Measurements from ENCODE around the gene CLTB.
"Not testable (repeated sequence)": the region's sequence is repeated elsewhere in the genome, so short reads cannot be mapped to it uniquely, and the experiment has no call there.

Gene CLTB, protein sequence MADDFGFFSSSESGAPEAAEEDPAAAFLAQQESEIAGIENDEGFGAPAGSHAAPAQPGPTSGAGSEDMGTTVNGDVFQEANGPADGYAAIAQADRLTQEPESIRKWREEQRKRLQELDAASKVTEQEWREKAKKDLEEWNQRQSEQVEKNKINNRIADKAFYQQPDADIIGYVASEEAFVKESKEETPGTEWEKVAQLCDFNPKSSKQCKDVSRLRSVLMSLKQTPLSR

GRCh38 chr5:176415952-176416924, at the start of gene CLTB:
Gene CLTB (minus strand): TSS chr5:176416539. CDS start chr5:176416363, 176 bp downstream.
- peak; percentile 97 for DNase-seq (ENCODE audit: low spot score)

DNA sequence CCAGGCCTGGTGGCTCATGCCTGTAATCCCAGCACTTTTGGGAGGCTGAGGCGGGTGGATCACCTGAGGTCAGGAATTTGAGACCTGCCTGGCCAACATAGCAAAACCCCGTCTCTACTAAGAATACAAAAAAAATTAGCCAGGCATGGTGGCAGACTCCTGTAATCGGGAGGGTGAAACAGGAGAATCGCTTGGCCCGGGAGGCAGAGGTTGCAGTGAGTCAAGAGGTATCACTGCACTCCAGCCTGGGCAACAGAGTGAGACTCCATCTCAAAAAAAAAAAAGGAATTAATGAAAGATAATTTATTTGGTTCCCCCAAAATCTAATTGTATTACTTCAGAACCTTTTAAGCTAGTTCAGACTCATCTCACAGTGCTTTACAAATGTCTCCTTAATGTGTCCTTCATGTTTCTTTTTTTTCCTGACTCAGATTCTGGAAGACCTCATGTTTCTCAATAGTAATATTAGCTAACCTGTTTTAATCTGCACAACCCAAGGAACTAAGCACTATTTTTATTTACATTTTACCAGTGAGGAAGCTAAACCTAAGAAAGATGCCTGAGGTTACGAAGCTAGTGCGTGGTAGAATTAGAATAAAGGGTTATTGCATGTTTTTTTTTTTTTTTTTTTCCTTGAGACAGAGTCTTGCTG, 46.9 kb upstream of the CLTB start:
- no peak for DNase-seq (ENCODE audit: low spot score)

GRCh38 chr5:176461349-176461748, 45.0 kb upstream of the CLTB start:
- DNase-seq (ENCODE audit: low spot score) = no peak

DNA sequence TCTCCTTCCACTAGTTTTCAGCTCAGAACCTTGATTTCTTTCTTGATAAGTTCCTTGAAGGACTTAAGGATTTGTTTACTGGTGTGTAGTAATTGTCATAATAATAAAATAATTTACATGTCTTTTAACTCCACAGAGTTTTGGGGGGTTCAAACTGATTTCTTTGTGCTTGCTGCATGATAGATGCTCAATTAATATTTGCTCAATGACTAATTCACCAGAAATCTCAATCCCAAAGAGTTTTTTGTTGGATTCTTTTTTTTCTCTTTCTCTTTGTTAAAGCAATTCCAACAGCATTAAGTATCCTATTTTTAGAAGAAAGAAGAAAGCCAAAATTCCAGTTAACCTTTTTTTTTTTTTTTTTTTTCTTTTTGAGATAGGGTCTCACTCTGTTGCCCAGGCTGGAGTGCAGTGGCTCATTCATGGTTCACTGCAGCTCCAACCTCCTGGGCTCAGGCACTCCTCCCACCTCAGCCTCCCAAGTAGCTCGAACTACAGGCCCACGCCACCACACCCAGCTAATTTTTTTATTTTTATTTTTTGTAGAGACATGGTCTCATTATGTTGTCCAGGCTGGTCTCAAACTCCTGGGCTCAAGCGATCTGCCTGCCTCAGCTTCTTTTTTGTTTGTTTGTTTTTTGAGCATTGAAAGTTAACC, 42.7 kb upstream of the CLTB start:
- DNase-seq (ENCODE audit: low spot score) = no peak

DNA sequence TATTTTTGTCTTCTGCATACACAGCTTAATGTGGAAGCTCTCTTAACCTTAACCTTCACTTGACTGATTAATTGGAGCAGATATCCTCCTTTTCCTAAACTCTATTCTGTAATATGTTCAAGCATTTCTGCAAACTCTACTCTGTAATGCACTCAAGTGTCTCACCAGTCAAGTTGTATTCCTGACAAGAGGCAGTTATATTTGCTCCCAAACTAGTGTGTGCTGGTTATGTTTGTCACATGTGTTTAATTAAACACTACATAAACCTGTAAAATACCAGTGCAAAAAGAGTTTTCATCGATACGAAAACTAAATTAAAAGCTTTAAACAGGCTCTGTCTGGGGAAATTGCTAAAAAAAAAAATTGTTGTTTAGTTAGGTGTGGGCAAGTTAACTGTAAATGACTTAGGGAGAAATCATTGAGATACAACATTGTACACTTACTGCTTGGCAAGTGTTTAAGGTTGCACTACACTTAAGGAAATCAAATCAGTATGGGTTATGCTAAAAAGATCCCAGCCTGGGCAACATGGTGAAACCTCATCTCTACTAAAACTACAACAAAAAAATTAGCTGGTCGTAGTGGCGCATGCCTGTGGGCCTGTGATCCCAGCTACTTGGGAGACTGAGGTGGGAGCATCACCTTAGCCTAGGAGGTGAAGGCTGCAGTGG, 38.5 kb upstream of the CLTB start:
- DNase-seq (ENCODE audit: low spot score) = no peak

- DNase-seq (ENCODE audit: low spot score) = no peak
Measured at GRCh38 chr5:176450077-176450476, 33.7 kb upstream of the CLTB start.

GRCh38 chr5:176447978-176448608, 31.8 kb upstream of the CLTB start, which contains the start of gene FAF2:
Gene FAF2 (plus strand): TSS chr5:176448385. CDS start chr5:176448408, 23 bp downstream.
- peak; percentile 98 for DNase-seq (ENCODE audit: low spot score)

DNA sequence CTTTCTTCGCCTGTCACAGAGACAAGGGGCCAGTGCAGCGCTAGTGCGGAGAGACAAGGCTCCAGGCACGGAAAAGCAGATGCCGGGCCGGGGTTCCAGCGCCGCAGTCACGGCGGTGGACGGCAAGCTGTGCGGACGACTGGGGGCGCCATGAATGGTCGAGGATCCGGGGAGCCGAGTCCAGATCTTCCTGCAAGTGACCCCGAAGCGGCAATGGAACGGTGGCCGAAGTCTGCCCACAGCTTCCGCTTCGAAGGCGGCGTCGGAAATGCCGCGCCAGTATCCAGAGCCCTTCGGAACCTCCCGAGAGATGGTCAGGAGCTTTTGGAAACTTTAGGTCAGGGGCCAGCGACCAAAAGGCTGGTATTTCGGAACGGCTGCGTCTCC, 31.2 kb upstream of the CLTB start:
- DNase-seq (ENCODE audit: low spot score) = no peak

DNA sequence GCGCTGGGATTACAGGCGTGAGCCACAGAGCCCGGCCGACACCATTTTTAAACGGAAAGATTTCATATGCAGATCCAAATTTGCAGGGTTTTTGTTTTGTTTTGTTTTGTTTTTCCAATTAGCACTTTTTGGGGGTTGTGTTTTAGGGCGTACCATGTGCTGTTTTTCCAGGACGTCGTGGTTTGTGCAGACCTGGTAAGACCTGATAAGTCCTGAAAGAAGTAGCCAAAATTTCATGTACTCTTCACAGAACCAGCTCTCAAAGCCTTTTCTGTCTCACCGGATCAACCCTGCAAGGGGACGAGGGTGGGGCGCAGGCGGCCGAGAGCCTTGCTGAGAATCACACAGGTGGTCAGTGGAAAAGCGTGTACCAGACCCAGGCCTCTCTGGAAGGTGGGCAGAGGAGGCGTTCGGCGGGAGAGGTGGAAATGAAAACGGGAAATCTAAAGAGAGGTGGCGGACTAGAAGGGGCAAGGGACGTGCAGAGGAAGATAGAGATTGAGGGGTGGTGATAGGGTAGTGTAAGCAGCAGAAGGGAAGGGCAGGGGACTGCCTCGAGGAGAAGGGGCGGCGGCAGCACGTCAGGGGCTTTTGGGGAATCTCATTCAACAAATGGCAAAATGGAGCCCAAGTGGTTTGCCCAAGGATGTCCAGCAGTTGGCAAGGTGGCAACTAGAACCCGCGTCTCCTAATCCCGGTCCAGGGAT, 30.7 kb upstream of the CLTB start:
- DNase-seq (ENCODE audit: low spot score) = no peak

DNA sequence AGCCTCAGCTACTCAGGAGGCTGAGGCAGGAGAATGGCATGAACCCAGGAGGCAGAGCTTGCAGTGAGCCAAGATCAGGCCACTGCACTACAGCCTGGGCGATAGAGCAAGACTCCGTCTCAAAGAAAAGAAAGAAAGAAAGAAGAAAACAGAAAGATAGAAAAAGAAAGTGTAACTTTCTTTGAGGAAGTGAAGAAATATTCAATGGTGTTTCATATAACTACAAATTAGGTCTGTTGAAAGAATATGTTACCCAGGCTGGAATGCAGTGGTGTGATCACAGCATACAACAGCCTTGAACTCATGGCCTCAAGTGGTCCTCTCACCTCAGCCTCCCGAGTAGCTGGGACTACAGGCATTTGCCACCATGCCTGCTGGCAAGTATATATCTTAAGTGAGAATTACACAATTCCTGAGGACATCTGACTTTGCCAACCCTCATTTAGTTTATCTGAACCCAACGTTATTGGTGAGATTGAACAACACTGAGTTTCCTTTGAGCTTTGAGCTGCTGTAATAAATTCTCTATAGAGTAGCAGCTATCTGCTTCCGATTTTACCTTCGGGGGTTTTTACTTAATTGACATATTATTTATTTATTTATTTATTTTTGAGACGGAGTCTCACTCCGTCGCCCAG, 29.8 kb upstream of the CLTB start:
- no peak for DNase-seq (ENCODE audit: low spot score)

DNA sequence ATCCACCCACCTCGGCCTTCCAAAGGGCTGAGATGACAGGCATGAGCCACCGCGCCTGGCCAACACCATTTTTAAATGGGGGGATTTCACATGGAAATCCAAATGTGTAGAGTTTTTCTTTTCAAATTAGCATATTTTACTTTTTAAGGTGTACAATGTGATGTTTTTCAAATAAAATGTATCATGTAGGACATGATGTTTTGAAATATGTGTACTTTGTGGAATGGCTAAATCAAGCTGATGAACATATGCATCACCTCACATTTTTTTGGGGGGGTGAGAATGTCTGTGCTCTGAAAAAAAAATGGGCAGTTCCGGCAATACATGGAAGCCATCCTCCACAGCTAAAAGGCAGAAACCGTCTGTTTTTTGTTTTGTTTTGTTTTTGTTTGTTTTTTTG, 28.4 kb upstream of the CLTB start:
- DNase-seq (ENCODE audit: low spot score) = no peak

- not testable (repeated sequence) for DNase-seq (ENCODE audit: low spot score)
Measured at GRCh38 chr5:176442911-176443310, 26.6 kb upstream of the CLTB start.

DNA sequence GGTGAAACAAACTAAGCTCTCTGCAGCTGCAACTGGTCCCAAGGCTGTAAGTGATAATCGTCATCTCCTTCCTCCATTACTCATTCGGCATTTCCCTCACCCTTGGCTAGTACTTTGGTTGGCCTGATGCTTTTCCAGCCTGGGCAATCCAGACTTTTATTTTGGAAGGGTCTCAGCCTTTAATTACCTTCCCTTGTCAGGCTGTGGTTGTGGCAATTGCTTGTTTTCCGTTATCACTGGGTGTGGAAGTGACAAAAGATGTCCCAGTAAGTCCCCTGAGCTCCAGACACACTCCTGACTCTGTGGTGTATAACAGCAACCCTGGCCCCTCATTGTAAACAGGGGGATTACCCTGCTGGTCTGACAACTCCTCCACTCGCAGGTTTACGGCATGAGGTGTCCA, 25.6 kb upstream of the CLTB start:
- DNase-seq (ENCODE audit: low spot score) = no peak

DNA sequence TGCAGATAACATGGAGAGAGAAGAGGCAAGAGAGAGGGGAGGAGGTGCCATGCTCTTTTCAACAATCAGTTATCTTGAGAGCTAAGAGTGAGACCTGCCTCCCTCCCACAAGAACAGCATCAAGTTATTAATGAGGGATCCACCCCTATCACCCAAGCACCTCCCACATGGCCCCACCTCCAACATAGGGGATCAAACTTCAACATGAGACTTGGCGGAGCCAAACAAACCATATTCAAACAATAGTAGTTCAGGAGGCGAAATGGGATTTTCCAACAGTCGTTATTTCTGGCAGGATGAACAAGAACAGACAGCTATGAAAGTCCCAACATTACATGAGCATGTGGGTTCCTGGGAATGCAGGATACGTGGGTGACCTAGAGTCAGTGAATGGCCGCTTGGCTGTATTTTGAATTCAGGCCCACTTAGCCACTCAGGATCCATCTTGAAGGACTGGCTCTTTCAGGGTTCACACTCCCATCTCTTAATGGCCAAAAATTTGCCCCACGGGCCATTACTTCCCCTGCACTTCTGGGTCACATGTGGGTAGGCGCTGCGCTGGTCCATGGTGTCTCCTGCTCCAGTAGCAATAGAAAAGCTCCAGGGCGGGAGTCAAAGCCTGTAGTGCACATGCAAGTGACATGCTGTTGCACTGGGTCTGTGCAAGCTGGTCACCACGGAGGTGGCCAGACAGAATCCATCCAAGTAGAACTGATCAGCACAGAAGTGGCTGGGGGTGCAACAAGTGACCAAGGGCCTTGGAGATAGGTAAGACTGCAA, 24.8 kb upstream of the CLTB start:
- no peak for DNase-seq (ENCODE audit: low spot score)

GRCh38 chr5:176438959-176439757, 22.8 kb upstream of the CLTB start:
- peak; percentile 50 for DNase-seq (ENCODE audit: low spot score)

GRCh38 chr5:176436656-176437055, 20.3 kb upstream of the CLTB start:
- DNase-seq (ENCODE audit: low spot score) = no peak

DNA sequence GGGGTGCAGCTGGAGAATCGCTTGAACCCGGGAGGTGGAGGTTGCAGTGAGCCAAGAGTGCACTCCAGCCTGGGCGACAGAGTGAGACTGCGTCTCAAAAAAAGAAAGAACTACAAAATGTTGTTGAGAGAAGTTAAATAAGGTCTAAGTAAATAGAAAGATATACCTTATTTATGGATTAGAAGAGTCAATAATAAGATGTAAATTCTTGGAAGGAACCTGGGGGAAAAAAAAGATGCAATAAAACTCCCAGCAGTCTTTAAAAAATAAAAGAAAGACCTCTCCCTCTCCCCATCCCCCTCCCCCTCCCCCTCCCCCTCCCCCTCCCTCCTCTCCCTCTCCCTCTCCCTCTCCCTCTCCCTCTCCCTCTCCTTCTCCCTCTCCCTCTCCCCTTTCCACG, 16.4 kb upstream of the CLTB start:
- no peak for DNase-seq (ENCODE audit: low spot score)

DNA sequence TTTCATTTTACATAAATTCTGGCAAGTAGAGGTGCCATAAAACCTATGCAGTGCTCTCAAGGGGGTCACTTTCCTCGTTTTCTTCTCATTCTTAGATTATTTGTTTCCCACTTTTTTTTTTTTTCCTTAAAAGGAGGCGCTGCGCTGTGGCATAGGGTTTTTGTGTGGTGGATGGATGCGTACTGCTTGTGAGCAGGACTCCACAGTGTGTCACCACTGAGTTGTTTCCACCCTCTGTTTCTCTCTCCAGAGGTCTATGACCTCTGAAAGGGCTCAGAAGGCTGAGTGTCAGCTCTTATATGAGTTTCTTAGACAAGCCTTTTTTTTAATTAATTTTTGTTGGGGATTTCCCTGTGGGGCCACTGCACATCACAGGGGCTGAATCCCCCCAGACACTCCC, 13.6 kb upstream of the CLTB start:
- DNase-seq (ENCODE audit: low spot score) = no peak
